H1 (cell line): Measurements from ENCODE around the gene RAD51B.

Experiments
- CBX5 ChIP-seq: fragments of 300-800, 300-1000 bp; sonication (generic); IDR thresholded peaks from 2 replicates; pipeline ENCODE4 v1.7.1; 2016; ENCODE audit warnings: antibody characterized with exemption, low read length, low read depth
- CREB1 ChIP-seq: IDR thresholded peaks from 2 replicates; pipeline ENCODE4 v1.6.1; 2012; ENCODE audit warnings: inconsistent platforms
- EGR1 ChIP-seq: IDR thresholded peaks from 2 replicates; pipeline ENCODE4 v1.6.1; 2011; ENCODE audit warnings: low read depth, low read length, borderline replicate concordance
- EZH2 ChIP-seq: fragments of 200-600 bp; sonication (generic); IDR thresholded peaks from 2 replicates; pipeline ENCODE4 v1.7.1; 2012; ENCODE audit warnings: low read depth, mild to moderate bottlenecking, moderate library complexity, low read length, inconsistent platforms; ENCODE audit not compliant: severe bottlenecking
- JUND ChIP-seq: IDR thresholded peaks from 2 replicates; pipeline ENCODE4 v1.6.1; 2011; ENCODE audit warnings: mild to moderate bottlenecking, improper control_type of control experiment, low read length
- KDM1A ChIP-seq: fragments of 200-600, 300-600 bp; sonication (generic); IDR thresholded peaks from 2 replicates; pipeline ENCODE4 v1.7.1; 2016; ENCODE audit warnings: mild to moderate bottlenecking, low read length, borderline replicate concordance
- POLR2A ChIP-seq, 2 experiments: IDR thresholded peaks; 1 replicate in 1 of 2; 2 replicates in 1 of 2; pipeline ENCODE4 v1.6.1; 2011; ENCODE audit warnings: low read depth in 2 of 2, low read length in 2 of 2, mild to moderate bottlenecking in 2 of 2; ENCODE audit errors: control extremely low read depth in 1 of 2
- POLR2AphosphoS5 ChIP-seq: IDR thresholded peaks from 2 replicates; pipeline ENCODE4 v1.6.1; 2011; ENCODE audit warnings: low read depth, low read length
- RFX5 ChIP-seq: IDR thresholded peaks from 2 replicates; pipeline ENCODE4 v1.6.1; 2011; ENCODE audit warnings: low read depth, low read length, improper control_type of control experiment, borderline replicate concordance
- SIX5 ChIP-seq: IDR thresholded peaks from 2 replicates; pipeline ENCODE4 v1.6.1; 2011; ENCODE audit warnings: mild to moderate bottlenecking, low read depth, low read length
- SP2 ChIP-seq: IDR thresholded peaks from 2 replicates; pipeline ENCODE4 v1.6.1; 2012; ENCODE audit warnings: mild to moderate bottlenecking, low read length, inconsistent platforms
- SP4 ChIP-seq: IDR thresholded peaks from 2 replicates; pipeline ENCODE4 v1.6.1; 2012; ENCODE audit warnings: low read length, inconsistent platforms
- TF ChIP-seq, protein P1 (sequence below), 3 experiments: IDR thresholded peaks; 1 replicate in 2 of 3; 2 replicates in 1 of 3; pipeline versions ENCODE4 v1.5.1 to v1.6.1; 2011; ENCODE audit warnings: low read length in 3 of 3, mild to moderate bottlenecking in 3 of 3, inconsistent platforms in 2 of 3, low read depth in 1 of 3, moderate library complexity in 1 of 3; ENCODE audit not compliant: insufficient read depth in 1 of 3; ENCODE audit errors: control extremely low read depth in 1 of 3

DNA sequence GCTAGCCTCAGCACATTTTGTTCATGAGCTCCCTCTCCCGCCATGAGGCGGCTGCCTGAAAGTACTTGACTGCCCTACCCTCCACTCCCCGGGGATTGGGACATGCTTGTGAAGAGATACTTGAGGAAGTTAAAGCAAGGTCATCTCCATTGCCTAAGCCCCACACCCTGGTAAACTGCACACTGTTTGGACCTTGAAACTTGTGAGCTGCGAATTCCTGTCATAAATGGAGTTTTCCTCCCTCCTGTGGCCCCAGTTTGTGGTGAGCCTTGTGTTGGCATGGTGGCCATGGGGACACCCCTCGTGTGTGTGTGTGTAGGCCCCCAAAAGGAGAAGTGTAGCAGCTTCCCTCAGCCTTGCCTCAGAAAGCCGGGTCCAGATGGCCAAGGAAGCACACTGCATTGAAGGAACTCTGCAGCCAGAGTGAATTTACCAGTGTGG lies 577.8 kb downstream of the RAD51B start:
- TF ChIP-seq EGR1 (no peak), KDM1A (no peak), POLR2A (IDR thresholded peaks at IDR 0.05; ENCODE audit: control extremely low read depth in 1 of 2, low read depth in 2 of 2, low read length in 2 of 2) (no peak), SP4 (no peak), EZH2 (no peak), CREB1 (no peak), JUND (no peak), SP2 (no peak), RFX5 (no peak), POLR2AphosphoS5 (no peak), CBX5 (no peak), SIX5 (no peak)
- TF ChIP-seq, protein P1, sequence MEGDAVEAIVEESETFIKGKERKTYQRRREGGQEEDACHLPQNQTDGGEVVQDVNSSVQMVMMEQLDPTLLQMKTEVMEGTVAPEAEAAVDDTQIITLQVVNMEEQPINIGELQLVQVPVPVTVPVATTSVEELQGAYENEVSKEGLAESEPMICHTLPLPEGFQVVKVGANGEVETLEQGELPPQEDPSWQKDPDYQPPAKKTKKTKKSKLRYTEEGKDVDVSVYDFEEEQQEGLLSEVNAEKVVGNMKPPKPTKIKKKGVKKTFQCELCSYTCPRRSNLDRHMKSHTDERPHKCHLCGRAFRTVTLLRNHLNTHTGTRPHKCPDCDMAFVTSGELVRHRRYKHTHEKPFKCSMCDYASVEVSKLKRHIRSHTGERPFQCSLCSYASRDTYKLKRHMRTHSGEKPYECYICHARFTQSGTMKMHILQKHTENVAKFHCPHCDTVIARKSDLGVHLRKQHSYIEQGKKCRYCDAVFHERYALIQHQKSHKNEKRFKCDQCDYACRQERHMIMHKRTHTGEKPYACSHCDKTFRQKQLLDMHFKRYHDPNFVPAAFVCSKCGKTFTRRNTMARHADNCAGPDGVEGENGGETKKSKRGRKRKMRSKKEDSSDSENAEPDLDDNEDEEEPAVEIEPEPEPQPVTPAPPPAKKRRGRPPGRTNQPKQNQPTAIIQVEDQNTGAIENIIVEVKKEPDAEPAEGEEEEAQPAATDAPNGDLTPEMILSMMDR (IDR thresholded peaks at IDR 0.05; ENCODE audit: control extremely low read depth in 1 of 3, insufficient read depth in 1 of 3, low read depth in 1 of 3, low read length in 3 of 3): no peak
